GM18508 (cell line): ENCODE measurements around the gene TEX261.

ENCODE experiments used
- ATAC-seq: cut with Tn5 transposase; IDR thresholded peaks from one replicate; pipeline ENCODE4 v1.9.1; 2021; ENCODE audit warnings: moderate number of reproducible peaks; ENCODE audit not compliant: insufficient read depth, unreplicated experiment

Gene TEX261

GRCh38 chr2:70983506-70984227 lies 11.0 kb downstream of the TEX261 start:
- ATAC-seq, result no peak

GRCh38 chr2:70982971-70983370 lies 11.7 kb downstream of the TEX261 start:
- no peak for ATAC-seq

- no peak for ATAC-seq
Measured at GRCh38 chr2:70981866-70982810, 12.5 kb downstream of the TEX261 start.

GRCh38 chr2:70981421-70981820 lies 13.3 kb downstream of the TEX261 start:
- no peak for ATAC-seq

GRCh38 chr2:70979626-70980025 lies 15.0 kb downstream of the TEX261 start:
- ATAC-seq, result no peak

- ATAC-seq, result no peak
Measured at GRCh38 chr2:70979180-70979488, 15.5 kb downstream of the TEX261 start.

GRCh38 chr2:70978341-70979179 lies 16.1 kb downstream of the TEX261 start, which contains the start of gene ANKRD53:
ANKRD53 (plus strand) TSS chr2:70978630; CDS start chr2:70978646, 16 bp downstream.
- no peak for ATAC-seq

GRCh38 chr2:70977605-70978205 lies 17.0 kb downstream of the TEX261 start:
- no peak for ATAC-seq

- ATAC-seq, result no peak
Measured at GRCh38 chr2:70975237-70975636, 19.4 kb downstream of the TEX261 start.

GRCh38 chr2:70974592-70974991 lies 20.1 kb downstream of the TEX261 start:
- no peak for ATAC-seq

GRCh38 chr2:70967189-70967588 lies 27.5 kb downstream of the TEX261 start:
- ATAC-seq, result no peak

- no peak for ATAC-seq
Measured at GRCh38 chr2:70966681-70967080, 28.0 kb downstream of the TEX261 start.

GRCh38 chr2:70965506-70965905 lies 29.2 kb downstream of the TEX261 start:
- no peak for ATAC-seq

GRCh38 chr2:70964596-70965386 lies 29.9 kb downstream of the TEX261 start:
- ATAC-seq, result no peak

GRCh38 chr2:70964133-70964532 lies 30.5 kb downstream of the TEX261 start:
- no peak for ATAC-seq

GRCh38 chr2:70962885-70963878 lies 31.5 kb downstream of the TEX261 start:
- ATAC-seq, result no peak

GRCh38 chr2:70962211-70962884 lies 32.3 kb downstream of the TEX261 start:
- ATAC-seq, result no peak

GRCh38 chr2:70961648-70961994 lies 33.1 kb downstream of the TEX261 start:
- ATAC-seq, result no peak
